HL-60/S4 treated with retinoic acid at 250 ng/mL for 4 days and 3 days (cell line): ENCODE results near the gene PRICKLE4.

Source experiments
- in situ Hi-C: fragments of 300-500 bp; cut with MboI; formaldehyde crosslinking; loops from 2 replicates; pipeline ENCODE4 v1.7.0; 2022; ENCODE audit warnings: low sequenced_read_pairs

The PRICKLE4 gene

DNA sequence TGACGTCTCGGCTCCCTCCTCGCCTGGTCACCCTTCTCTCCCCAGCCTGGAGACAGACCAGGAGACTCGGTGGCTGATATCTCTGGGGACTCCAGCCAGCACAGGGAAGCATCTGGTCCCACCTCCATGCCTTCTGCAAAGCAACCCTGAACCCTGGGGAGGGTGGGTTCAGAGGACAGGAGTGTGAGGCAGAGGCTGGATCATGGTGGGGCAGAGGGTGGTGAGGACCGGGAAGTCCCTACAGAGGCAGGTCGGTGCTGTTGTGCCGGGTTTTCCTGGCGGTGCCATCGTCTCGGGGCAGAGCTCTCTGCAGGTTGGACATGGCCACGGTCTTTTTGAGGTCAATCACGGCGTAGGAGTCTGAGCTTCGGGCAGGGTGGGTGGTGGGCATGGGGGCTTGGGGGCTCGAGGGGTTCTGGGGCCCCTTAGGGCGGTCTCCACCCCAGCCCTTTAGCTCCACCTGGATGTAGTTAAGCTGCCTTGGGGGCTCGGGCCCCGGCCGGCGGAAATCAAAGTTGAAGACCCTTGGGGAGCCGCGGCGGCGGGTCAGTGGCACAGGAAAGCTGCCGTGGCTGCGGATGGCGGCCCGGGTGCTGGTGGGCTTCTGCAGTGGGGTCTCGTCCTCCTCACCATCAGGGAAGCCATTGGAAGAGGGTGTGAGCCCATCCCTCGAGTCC lies 10.1 kb upstream of the PRICKLE4 start:
- in situ Hi-C loops: no loop called here

- in situ Hi-C loops: no loop called here
These were observed 9.3 kb upstream of the PRICKLE4 start for GRCh38 chr6:41771058-41771983.

DNA sequence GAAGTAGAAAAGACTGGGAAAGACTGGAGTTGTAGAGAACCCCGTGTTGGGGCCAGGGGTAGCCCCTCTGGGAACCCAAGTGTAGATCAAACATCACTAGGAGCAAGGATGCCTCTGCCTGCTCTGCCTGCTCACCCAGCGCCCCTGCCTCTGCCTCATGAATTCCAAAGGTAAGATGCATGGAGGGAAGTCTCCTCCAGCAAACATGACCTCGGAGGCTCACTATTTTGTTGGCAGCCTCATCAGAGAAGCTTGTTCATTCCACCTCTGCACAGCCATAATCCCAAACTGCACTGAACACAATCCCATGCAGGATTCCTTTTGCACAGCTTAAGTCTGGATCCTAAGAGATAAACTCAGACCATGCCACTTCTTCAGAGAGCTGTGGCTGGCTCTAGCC lies 5.7 kb upstream of the PRICKLE4 start:
- in situ Hi-C loops: no loop called here

- in situ Hi-C loops: no loop called here
These were observed 5.2 kb upstream of the PRICKLE4 start for GRCh38 chr6:41775293-41775882.

GRCh38 chr6:41777551-41778285 lies 2.9 kb upstream of the PRICKLE4 start:
- in situ Hi-C loops: no loop called here

DNA sequence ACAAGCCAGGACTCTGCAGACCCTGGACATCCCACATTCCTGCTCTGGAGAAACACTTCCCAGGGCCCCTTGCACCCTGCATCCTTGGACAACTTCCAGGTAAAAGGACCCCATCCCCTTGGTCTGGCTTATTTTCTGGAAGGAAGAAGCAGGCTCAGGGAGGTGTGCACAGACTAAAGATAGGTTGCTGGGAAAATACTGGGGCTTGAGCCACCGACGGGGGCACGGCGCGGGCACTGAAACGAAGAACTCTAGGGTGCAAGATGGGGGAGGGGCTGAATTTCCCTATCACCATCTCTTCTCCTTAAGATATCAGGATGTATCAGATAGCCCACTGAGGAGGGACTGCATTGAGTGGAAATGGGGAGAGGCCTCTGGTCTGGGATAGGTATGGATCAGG lies 1.7 kb upstream of the PRICKLE4 start:
- in situ Hi-C loops: no loop called here

DNA sequence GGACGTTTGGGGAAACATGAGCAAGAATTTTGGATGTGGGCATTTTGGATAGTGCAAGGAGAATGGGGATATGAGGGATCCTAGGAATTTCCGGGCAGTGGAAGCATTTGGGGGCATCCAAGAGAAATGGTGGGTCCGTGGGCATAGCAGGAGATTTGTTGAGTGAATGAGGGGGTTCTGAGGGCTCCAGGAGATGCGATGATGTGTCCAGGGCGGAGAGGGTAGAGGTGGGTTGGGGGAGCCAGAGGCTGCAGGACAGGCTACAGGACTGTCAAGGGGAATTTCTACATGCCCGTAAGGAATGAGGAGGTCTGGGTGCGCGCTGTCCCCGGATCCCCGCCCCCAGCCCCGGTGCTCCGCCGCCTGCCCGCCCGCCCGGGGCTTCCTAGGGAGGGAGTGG lies 1.2 kb upstream of the PRICKLE4 start:
- in situ Hi-C loops: no loop called here

GRCh38 chr6:41779788-41780550 lies 613 bp upstream of the PRICKLE4 start, which contains the start of gene FRS3:
Gene FRS3, minus strand, starts transcription at chr6:41779900. Its CDS starts 2,913 bp downstream, at chr6:41776987.
- in situ Hi-C loops: loop anchor here (10.0 kb wide), 1 partner anchor 265 kb away; no protein-coding TSS in a partner anchor

DNA sequence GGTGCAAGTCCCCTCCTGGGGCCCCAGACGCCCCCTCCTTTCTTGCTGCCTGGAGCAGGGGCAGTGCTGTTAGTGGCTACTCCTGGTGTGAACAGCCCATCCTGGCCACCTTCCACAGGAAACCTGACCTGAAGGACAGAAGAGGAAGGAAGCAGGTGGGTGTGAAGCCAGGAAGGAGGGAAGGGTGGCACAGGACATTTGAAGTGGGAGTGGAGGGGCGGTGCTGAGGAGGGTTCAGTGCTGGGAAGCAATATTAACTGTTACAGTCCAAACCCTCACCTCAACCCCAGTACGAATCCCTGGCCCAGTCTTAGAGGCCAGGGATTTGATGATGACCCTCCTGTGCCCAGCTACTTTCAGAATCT lies 766 bp downstream of the PRICKLE4 start:
- in situ Hi-C loops: loop anchor here (10.0 kb wide), 1 partner anchor 263 kb away; no protein-coding TSS in a partner anchor

- in situ Hi-C loops: loop anchor here (10.0 kb wide), 1 partner anchor 262 kb away; no protein-coding TSS in a partner anchor
These were observed 2.7 kb downstream of the PRICKLE4 start for GRCh38 chr6:41783106-41783780.

- in situ Hi-C loops: loop anchor here (10.0 kb wide), 1 partner anchor 260 kb away; no protein-coding TSS in a partner anchor
These were observed 4.1 kb downstream of the PRICKLE4 start for GRCh38 chr6:41784581-41785171.

- in situ Hi-C loops: loop anchor here (10.0 kb wide), 1 partner anchor 260 kb away; no protein-coding TSS in a partner anchor
These were observed 4.7 kb downstream of the PRICKLE4 start for GRCh38 chr6:41785254-41785653.

- in situ Hi-C loops: loop anchor here (10.0 kb wide), 1 partner anchor 259 kb away; no protein-coding TSS in a partner anchor
These were observed 5.3 kb downstream of the PRICKLE4 start for GRCh38 chr6:41785689-41786450.

- in situ Hi-C loops: loop anchor here (10.0 kb wide), 1 partner anchor 258 kb away; no protein-coding TSS in a partner anchor
These were observed 6.1 kb downstream of the PRICKLE4 start for GRCh38 chr6:41786451-41787218.

- in situ Hi-C loops: loop anchor here (10.0 kb wide), 1 partner anchor 257 kb away; no protein-coding TSS in a partner anchor
These were observed 6.8 kb downstream of the PRICKLE4 start, which contains the start of gene TOMM6 for GRCh38 chr6:41787219-41787917. Gene TOMM6, plus strand, starts transcription at chr6:41787694. Its CDS starts 4 bp downstream, at chr6:41787698.

DNA sequence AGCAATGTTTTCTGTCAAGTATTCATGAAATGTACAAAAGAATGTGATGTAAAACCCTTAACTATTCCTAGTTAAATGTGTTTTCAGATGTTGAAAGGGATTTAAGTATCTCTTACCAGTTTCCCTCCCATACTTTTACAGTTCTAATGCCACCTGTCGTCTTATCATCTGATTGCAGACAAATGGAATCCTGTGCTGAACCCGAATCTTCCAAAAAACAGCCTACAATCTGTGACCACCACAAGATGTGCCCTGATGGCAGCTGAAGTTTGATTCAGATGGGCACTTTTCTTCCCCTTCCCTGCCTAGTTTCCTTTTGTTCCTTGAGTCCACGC lies 8.8 kb downstream of the PRICKLE4 start:
- in situ Hi-C loops: loop anchor here (10.0 kb wide), 1 partner anchor 255 kb away; no protein-coding TSS in a partner anchor

DNA sequence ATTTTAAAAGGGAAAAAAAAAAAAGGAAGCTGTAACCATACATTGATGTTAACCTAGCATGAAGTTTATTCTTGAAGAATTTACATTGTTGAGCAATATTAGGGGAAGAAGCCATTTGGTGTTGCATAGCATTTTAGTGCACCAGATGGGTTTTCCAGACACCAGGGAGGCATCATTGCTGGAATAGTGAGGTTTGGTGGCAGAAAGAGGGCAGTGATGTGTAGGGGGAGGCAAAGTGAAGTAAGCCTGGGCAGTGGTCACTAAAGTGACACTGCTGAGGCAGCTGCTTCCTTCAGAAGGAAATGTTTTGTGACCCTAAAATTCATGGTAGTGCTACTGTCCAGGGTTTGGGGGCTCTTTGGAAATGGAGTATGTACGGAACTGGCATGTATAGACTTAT lies 9.5 kb downstream of the PRICKLE4 start:
- in situ Hi-C loops: no loop called here
